GM19438 (cell line): ENCODE results near the gene NFX1.
A peak's percentile ranks its signal among the peaks of the same experiment; 100 is the strongest.

Experiments
- ATAC-seq: cut with Tn5 transposase; IDR thresholded peaks from one replicate; pipeline ENCODE4 v1.9.1; 2021; ENCODE audit warnings: low read depth; ENCODE audit not compliant: unreplicated experiment

The NFX1 gene

GRCh38 chr9:33414889-33415500 lies 124.7 kb downstream of the NFX1 start:
- ATAC-seq, result no peak

GRCh38 chr9:33415501-33416038 lies 125.3 kb downstream of the NFX1 start:
- ATAC-seq, result peak; percentile 81

GRCh38 chr9:33416996-33417395 lies 126.7 kb downstream of the NFX1 start:
- ATAC-seq, result no peak

GRCh38 chr9:33418090-33418489 lies 127.8 kb downstream of the NFX1 start:
- no peak for ATAC-seq

- no peak for ATAC-seq
Measured at GRCh38 chr9:33419708-33420303, 129.5 kb downstream of the NFX1 start.
